Measurements from ENCODE around the gene CC2D2B.
"Not testable (repeated sequence)": the region's sequence is repeated elsewhere in the genome, so short reads cannot be mapped to it uniquely, and the experiment has no call there.

The CC2D2B gene, protein sequence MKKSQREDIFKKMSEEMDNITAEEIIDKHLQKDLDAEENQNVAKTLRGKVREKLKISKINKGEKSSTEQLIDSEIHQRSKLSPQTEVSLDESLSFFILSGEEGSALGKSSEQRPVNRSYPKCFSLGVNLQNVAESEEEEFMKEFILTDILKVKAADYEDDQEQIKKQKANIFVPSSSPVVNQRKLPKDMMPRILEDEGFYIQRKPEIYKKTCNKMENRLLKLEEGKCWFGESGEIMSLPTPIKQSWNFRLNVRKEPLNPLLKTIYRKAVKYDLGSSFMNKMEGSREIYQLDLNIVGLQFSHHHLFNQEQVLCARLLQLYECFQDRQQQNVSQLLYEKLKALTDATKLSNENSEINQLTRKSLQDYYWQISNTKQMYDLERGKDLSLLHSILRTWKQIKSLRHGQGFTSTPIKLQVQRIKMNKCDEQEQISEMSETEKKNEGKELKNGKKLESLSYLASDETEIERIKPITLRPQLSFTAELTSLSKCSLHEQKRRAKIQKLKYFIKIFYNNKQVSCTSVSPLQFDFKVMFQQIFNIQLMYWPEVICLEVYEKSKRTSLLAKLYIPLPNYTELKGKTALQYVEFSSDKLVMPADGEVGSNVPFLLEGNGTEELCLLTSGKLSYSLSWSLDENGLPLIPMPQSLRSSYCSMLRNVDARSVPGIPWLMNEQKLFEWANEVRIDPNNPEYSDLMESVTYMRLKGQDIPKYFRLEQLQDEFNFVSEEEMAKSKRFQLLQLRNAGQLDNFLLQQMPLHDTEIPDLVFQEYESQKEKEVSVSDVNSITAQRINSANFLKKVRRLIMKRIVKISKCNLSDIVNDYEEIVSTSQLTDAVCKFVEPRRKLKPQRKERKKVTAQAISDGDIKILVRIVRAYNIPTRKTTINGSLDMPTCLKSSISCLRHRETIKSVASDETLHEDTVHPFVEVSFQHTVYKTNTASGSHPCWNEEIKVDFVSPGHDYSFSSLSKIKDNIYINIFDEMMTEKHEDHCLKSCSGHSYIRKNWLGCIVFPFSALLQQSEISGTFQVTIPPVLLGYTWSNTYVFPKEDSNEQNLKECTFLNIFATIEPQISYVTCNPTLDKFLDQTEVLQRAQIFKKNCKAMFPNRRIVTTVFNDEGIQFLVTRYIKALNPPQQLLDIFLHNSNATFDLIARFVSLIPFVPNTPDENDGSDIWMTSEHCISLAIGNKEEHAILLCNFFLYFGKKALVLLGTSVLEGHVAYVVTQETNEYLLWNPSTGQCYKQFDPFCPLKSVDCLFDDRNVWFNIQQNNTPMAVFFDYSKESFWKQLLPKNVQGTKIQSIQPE (N-terminal part only)

DNA sequence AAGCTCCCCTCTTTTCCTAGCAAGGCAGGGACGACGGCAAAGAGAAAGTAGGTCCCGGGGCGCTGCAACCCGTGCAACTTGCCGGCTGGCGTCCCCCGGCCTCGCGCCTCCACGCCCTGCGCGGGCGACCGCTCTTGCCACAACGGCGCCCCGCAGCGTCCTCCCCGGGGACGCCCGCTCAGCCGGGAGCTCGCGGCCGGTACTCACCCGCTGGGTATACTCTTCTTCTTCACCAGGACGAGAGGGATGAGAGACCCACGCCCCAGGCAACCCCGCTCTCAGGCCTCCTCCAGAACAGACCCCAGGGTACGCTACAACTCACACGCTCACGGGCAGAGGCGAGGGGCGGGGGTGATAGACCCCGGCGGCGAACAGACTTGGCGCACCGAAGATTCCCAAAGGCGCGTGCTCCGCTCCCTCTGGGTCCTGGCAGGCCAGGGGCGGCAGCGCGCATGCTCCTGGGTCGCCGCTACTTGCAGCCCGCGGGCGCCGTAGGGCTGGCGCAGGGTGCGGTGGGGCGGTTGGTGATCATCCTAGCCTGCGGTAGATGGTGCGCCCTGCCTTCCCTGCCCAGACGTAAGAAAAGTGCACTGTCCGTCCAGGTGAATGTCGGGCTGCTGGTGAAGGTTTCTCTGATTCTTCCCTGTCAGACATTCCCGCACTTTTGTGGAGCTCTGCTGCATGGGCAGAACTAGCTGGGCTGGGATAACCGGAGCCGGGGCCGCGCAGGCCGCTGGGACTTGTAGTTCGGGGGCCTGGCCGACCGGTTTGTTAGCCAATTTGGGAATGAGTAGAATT is at the start of gene CC2D2B:
TSS of gene CC2D2B (plus strand) at position 520 of the 798 bp plus-strand sequence. CDS start 3,349 bp downstream, outside the sequence.
- peak; percentile 21 to 54 (median 34) for DNase-seq

DNA sequence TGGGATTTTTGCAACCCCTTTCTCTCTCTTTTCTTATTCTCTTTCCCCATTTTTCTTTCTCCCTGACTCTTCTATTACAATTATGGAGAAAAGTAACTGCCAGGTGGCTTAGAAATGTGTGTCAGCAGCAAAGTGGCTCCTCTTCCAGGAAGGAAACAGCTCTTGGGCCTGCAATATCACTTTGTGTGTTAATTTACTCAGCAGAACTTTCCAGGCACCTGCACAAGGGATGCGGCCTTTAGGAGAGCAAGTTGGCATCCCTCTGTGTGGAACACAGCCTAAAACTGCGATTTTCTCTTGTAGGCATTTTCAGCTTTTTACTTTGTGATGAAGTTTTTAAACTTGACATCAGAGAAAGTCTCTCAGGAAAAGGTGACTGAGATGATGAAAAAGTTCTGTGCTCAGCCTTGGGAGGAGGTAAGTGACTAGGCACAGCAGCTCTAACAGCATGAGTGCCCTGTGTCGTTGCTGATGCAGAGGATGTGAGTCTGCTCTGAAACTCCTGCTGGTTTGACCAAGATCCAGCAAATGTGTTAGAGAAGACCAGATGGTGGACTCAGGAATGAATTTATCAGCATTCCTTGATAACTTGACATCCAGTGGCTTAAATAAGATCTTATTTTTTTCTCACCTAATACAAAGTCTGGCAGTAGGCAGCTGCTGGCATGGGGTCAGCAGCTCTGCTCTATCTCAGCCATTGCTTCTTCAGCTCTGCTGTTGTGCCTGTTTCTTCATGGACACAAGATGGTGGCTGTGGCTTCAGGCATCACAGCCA is 47.4 kb upstream of the CC2D2B start:
- DNase-seq = no peak

DNA sequence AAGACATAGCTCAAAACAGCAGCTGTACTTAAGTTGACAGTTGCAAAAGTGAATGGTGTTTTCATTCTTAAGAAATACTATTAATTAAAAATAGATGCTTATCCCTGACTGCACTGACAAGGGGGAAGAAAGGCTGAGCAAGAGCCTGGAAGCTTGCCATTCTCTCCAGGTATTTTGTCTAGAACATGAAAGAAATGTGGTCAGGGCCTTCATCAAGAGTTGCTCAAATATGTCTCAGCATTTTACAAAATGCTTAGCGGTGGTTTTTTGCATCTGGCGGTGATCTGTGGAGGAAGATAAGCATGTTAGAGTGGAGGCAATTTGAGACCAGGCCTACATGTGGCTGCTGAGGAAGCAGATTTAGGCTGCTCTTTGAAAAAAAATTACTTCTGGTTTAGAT is 46.4 kb upstream of the CC2D2B start:
- no peak for DNase-seq

DNA sequence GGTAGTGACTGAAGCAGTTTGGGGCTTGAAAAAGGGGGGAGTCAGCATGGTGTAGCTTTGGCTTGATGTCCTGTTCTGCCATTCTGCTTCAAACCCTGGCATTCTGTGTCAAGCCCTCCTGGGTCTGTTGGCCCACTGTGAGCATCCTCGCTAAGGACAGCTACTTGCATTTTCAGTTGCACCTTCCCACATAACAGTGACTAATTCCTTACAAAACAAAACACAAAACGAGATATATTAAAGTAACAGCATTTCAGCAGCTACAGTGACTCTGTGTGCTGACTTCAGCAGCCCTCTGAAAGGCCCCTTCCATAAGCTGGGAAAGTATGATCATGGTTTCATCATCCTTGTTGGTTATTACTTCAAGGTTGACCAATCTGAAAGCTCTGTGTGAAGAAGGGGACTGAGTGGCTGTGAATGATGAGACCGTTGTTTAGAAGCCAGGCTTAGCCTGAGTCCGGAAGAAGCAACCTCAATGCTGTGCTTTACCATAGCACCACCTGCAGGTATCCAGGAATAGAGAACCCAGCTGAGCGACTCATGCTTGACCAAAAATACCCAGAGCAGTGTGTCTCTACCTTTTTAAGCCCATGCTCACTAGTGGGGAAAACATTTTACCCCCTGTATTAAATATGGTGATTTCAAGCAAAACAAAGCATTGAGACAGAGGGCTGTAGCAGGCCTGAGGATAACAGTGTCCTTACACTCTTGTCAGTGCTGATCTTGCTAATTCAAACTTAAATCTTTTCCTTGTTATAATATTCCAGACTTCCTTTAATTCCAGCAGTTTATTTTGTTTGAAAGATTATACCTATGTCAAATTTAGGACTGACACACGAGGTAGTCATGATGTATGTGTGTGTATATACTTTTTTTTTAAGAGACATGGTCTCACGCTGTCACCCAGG is 42.6 kb upstream of the CC2D2B start:
- no peak for DNase-seq

DNA sequence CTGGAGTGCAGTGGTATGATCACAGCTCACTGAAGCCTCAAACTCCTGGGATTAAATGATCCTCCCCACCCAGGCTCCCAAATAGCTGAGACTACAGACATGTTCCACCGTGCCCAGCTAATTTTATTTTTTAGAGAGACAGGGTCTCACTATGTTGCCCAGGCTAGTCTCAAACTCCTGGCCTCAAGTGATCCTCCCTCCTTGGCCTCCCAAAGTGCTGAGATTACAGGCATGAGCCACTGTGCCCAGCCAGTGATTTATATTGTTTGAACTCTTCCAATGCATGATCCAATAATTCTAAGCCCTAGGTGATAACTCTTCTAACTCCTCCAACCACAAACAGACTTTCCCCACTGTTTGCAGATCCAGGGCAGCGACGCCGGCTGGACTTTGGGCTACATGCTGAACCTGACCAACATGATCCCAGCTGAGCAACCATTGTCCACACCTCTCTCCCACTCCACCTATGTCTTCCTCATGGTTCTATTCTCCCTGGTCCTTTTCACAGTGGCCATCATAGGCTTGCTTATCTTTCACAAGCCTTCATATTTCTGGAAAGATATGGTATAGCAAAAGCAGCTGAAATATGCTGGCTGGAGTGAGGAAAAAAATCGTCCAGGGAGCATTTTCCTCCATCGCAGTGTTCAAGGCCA is 41.8 kb upstream of the CC2D2B start:
- DNase-seq = no peak

DNA sequence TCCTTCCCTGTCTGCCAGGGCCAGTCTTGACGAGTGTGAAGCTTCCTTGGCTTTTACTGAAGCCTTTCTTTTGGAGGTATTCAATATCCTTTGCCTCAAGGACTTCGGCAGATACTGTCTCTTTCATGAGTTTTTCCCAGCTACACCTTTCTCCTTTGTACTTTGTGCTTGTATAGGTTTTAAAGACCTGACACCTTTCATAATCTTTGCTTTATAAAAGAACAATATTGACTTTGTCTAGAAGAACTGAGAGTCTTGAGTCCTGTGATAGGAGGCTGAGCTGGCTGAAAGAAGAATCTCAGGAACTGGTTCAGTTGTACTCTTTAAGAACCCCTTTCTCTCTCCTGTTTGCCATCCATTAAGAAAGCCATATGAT is 41.3 kb upstream of the CC2D2B start:
- DNase-seq = no peak

DNA sequence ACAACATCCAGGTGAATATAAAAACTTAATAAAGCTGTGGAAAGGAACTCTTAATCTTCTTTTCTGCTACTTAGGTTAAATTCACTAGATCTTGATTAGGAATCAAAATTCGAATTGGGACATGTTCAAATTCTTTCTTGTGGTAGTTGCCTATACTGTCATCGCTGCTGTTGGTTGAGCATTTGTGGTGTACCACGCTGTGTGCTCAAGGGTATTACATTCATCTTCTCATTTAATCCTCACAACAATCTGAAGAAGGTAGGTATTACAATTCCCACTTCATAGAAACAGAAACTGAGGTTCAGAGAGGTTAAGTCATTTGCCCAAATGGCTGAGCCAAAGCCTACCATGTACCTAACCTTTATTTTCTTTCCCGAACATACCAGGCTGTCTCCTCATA is 39.9 kb upstream of the CC2D2B start:
- no peak for DNase-seq

DNA sequence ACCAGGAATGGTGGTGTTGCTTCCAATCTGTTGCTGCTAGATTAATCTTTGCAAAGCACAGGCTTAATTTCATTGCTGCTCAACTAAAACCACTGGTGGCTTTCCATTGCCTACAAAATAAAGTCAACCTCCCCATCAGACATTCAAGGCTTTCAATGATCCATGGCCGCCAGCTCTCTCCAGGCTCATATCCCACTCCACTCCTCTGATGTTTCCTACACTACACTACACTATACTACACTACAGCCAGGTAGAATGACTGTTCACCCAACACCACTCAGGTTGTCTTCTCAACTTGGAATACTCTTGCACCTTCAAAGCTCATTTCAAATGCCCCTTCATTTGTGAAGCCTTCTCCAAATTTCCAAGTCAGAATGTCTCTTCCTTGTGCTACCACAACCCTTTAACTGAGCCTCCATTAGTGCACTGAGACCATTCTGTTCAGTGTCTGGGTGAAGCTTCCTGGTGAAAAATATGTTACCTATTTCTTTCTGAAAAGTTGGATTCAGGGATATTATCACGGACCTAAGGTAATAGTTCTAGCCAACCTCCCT is 35.5 kb upstream of the CC2D2B start:
- DNase-seq = no peak

DNA sequence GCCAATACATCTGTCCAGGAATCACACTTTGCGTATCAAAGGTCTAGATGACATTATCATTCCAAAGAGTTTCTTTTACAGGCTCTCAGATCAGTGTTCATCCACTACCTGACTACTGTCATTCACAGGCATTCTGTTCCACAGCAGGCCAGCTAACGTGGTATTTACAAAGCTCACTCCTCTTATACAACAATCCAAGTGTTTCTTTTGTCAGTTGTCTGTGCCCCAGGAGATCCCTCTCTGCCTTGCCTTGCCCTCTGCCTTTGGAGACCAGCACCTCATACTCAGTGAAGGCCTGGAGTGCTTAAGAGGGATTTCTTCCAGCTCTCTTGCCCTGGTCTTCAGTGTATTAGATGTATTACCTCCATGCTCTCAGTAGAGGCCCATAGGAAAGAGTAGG is 34.6 kb upstream of the CC2D2B start:
- no peak for DNase-seq

DNA sequence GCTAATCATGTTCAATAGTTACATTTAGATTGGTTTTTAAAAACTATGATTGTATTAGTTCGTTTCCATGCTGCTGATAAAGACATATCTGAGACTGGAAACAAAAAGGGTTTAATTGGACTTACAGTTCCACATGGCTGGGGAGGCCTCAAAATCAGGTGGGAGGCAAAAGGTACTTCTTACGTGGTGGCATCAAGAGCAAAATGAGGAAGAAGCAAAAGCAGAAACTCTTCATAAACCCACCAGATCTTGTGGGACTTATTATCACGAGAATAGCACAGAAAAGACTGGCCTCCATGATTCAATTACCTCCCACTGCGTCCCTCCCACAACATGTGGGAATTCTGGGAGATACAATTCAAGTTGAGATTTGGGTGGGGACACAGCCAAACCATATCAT is 34.1 kb upstream of the CC2D2B start:
- no peak for DNase-seq

DNA sequence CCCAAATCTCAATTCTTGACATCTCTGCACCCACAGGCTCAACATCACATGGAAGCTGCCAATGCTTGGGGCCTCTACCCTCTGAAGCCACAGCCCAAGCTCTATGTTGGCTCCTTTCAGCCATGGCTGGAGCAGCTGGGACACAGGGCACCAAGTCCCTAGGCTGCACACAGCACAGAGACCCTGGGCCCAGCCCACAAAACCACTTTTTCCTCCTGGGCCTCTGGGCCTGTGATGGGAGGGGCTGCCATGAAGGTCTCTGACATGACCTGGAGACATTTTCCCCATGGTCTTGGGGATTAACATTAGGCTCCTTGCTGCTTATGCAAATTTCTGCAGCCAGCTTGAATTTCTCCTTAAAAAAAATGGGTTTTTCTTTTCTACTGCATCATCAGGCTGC is 33.0 kb upstream of the CC2D2B start:
- DNase-seq = not testable (repeated sequence)

DNA sequence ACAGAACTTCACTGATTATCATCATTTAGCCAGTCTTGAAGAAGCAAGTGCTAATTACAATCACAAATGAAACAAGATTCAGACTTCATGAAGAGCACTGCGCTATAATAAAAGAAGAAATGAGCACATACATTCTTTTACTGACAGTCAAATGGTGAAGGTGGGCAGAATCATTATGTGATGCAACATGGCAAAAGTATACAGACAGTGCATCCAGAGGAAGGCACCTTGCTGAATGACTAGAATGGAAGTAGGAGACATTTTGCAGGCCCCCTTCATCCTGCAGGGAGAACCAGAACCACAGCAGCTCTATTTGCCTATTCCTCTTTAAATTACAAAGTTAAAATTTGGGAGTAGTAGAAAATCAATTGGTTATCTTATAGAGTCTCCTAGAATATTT is 31.0 kb upstream of the CC2D2B start:
- no peak for DNase-seq

DNA sequence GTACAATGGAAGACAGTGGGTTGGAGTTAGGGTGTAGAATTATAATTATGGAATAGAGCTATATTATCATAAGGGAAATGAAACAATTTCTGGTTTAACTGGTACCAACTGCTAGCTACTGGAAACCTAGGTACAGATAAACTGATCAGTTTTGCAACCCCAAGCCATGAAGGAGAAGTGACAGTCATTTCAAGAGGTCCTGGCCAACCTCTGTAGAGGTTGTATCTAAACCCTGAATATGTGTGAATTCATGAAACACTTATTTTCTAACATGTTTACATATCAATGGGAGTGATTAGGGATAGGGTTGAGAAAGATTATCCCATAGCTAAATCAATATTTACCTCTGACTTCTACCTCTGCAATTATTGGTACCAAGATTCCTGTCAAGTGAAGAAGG is 29.9 kb upstream of the CC2D2B start:
- no peak for DNase-seq

DNA sequence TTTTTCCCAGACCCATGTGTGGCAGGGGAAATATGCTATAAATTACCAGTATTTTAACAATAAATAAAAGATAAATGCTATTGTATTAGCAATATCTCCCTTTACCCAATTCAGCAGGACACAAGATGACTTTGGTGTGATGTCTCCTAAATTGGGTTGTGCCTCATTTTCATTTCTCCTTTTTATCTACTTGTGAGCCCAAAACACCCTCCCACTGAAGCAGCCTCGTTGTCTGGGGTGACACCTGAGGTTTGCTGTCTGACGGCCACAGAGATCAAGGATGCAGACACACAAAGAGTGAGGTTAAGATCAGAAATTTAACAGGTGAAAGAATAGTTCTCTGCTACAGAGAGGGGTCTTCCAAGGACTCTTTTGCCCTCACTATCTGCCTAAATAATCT is 27.1 kb upstream of the CC2D2B start:
- DNase-seq = no peak

DNA sequence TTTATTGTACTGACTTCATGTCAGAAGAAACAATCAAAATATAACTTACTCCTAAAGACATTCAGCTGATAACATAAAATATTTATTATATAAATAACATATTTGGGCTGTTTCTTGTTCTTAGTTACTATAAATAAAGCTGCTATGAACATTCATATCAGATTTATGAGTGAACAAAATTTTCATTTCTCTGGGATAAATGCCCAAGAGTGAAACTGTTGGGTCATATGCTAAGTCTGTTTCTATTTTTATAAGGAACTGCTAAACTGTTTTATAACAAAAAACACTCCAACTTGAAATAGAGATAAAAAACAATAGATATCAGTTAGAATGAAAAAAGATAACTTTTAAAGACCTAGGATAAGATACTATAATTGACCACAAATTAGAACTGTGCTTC is 26.5 kb upstream of the CC2D2B start:
- no peak for DNase-seq

DNA sequence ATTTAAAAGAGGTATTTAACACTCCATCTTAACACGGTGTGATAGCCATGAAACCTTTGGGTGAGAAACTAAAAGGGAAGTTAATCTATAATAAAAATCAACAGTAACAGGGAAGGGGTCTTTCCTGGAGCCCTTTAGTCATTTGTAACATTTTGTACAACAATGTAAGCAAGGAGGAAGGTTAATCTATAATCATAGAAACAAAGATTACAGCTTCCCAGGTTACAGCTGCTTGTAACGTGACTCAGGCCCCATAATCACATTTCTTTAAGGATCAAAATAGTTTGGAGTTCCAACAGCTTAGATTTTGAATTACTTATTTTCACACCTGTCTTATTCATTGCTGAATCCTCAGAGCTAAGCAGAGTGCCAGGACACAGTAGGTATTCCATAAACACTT is 17.9 kb upstream of the CC2D2B start:
- no peak for DNase-seq

DNA sequence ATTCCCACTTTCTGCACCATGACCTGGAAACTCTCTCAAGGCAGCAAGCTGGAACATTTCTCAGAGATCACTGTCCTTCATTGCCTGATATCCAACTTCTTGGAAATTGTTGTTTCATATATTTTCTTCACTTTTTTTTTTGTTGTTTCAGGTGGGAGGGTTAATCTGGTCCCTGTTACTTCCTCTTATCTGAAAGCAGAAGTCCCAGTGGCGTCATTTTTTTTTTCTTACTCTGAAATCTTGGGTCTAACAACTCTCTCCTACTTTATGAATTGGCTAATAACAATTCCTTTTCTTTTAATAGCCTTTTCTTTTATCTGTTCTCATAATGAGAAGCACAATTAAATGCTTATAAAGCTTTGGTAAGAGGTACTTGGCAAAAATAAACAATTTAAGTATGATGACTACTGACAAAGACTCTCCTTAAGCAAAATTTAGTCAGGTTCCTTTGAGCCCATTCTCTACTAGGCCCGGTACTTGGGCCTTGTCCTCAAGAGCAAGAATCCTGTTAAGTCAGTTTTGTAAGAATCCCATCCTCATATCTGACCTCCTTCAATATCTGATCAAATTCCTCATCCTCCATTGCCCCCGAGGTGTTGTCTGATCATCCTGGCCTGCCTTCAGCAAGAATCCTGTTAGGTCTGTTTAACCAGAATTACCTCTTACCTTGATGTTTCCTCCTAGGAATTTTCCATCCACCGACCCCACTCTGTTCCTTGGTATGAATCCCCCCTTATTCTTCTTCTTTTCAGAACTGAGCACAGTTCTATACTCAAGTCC is 11.5 kb upstream of the CC2D2B start:
- DNase-seq = no peak

DNA sequence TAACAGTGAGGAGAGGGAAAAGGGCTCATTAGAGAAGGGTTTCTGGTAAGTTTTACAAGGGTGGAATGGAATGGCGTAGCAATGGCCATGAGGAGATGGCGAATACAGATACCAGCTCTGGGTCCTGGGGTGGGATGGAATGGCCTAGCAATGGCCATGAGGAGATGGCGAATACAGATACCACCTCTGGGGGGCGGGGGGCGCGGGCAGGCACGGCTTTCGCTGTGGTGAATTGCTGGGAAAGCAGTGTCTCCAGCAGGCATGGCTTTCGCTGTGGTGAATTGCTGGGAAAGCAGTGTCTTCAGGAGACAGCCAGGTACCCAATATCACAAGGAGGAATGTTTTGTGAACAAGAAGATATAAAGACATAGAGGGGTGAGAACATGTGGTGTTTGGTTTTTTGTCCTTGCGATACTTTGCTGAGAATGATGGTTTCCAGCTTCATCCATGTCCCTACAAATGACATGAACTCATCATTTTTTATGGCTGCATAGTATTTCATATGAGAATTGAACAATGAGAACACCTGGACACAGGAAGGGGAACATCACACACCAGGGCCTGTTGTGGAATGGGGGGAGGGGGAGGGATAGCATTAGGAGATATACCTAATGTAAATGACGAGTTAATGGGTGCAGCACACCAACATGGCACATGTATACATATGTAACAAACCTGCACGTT is 1.7 kb upstream of the CC2D2B start:
- DNase-seq = not testable (repeated sequence)

Measured in activated naive CD4-positive, alpha-beta T cell (primary cell).